HG03196 (cell line): ENCODE results near the gene SNX21.

Experiments used
- ATAC-seq: cut with Tn5 transposase; IDR thresholded peaks from one replicate; pipeline ENCODE4 v1.9.1; 2021; ENCODE audit not compliant: unreplicated experiment

The SNX21 gene

DNA sequence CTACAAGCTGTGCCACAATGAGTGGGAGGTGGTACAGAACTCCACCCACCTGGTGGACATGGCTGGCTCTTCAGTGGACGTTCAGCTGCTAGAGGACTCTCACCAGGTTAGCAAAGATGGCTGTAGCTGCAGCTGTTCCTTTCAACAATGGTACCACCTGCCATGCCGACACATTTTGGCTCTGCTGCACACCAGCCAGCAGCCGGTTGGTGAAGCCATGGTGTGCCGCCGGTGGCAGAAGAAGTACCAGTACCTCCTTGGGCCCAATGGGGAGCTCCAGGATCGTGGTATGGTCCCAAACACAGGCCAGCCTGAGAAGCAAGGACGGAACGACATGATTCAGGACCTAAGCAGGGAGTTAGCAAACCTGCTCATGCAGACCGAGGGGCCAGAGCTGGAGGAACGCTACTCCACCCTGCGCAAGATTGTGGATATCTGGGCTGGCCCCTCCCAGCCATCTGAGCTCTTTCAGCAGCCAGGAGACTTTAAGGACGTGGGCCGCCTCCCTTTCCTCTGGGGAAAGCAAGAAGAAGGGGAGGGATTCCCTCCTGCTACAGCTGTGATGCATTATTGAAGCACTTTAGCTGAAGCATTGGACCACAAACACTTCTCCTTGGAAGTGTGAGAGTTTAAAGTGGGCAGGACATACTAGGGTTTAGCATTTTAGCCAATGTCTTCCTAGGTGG, 44.6 kb downstream of the SNX21 start:
- ATAC-seq = no peak

DNA sequence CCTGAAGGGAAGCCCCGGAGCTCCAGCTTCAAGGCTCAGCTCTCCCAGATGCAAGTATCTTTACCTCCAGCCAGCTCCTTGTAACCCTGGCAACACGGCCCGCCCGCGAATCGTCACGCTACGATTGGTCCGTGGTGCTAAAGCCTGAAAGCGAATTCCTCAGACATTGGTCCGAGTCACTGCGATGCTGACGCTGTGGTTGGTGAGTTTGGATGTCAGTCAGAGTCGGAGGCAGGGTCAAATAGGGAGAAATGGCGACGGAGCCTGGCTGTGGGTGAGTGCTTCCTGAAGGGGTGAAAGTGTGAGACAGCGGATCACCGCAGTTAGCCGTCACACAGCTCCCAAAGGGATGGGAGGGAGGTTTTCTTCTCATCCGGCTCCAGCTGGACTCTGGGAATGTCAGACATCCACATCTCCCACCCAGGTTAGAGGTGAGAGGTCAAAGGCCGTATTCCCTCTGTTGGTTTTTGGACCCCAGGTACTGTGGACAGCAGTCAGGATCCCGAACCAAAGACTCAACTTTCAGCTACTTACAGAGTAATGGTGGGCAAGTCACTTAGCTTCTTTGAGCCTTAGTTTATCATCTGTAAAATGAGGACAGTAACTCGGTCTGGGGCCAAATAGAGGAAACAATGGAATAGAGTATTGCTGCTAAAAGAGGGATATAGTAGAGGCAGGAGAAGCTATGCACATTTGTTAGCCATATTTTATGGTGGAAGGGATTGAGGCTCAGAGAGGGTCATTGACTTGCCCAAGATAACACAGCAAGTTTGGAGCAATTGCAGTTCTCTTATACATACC, 47.6 kb downstream of the SNX21 start, which contains the start of gene ZSWIM1:
TSS of gene ZSWIM1 (plus strand) at position 240 of the 801 bp plus-strand sequence. CDS start 1,366 bp downstream, outside the sequence.
- peak; percentile 91 for ATAC-seq

DNA sequence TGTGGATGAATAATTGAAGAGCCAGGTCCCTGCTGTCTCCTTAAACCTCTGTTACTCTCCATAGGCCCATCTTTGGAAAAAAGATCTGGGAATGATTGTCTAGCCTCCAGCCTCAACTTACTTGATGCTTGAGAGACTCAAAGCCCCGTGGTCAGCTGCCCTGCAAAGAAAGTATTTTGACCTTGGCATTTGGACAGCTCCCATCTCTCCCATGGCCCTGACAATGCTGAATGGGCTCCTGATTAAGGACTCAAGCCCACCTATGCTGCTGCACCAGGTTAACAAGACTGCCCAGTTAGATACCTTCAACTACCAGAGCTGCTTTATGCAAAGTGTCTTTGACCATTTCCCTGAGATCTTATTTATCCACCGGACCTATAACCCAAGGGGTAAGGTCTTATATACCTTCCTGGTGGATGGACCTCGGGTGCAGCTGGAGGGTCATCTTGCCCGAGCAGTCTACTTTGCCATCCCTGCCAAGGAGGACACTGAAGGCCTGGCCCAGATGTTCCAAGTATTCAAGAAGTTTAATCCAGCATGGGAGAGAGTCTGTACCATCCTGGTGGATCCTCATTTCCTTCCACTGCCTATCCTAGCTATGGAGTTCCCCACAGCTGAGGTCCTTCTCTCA, 49.0 kb downstream of the SNX21 start:
- no peak for ATAC-seq

DNA sequence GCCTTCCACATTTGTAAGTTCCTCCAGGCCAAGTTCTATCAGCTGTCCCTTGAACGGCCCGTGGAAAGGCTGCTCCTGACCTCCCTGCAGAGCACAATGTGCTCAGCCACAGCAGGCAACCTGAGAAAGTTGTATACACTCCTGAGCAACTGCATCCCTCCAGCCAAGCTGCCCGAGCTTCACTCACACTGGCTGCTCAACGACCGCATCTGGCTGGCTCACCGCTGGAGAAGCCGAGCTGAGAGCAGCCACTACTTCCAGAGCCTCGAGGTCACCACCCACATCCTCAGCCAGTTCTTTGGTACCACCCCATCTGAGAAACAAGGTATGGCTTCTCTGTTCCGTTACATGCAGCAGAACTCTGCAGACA, 49.5 kb downstream of the SNX21 start:
- no peak for ATAC-seq

DNA sequence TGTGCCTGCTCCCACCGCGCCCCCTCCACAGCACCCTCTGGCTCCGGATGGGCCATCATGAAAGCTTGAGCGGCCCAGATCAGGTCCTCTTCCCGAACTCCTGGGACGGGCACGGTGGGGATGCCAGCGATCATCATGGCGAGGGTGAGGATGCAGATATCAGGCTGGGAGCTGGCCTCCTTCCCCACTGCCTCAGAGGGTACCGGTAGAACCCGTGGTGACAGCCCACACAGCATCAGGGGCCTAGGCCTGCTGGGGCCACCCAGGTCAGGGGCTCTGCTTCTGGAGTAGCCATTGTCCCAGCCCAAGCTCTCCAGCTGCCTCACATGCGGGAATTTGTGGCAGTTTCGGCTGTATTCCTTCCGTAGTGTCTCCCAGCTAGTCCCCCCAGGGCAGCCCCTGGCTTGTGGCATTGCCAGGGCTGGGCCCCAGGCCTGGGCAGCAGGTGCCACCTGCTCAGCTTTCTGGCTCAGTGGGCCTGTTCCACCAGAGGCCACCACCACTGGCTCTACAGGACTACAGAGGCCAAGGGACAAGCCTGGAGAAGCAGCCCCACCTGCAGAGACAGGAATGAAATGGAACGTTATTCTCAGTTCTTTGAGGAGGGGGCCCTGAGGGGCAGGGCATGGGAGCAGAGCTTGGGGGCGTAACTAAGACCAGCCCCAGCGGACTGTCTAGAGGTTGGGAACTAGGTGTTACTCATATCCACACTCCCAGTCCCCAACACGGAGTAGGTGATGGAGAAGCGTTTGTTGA, 53.2 kb downstream of the SNX21 start:
- no peak for ATAC-seq

DNA sequence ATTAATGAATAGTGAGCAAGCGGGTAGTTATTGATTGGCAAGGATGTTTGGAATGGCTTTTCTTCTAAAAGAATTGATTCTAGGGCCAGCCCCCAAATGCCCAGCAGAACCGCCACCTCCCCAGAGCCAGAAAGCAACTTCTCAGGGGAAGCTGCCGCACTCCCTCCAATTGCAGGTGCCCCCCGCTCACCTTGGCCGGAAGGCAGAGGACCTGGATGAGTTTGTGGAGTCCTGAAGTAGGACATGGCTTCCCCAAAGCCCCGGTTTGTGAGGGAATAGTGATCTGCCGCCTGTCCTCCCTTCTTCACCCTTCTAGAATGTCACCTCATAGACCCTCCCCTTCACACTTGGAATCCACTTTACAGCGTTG, 53.7 kb downstream of the SNX21 start, which contains the start of gene SPATA25:
TSS of gene SPATA25 (minus strand) at position 277 of the 370 bp plus-strand sequence. CDS start at position 245, 32 bp downstream.
- ATAC-seq = no peak

DNA sequence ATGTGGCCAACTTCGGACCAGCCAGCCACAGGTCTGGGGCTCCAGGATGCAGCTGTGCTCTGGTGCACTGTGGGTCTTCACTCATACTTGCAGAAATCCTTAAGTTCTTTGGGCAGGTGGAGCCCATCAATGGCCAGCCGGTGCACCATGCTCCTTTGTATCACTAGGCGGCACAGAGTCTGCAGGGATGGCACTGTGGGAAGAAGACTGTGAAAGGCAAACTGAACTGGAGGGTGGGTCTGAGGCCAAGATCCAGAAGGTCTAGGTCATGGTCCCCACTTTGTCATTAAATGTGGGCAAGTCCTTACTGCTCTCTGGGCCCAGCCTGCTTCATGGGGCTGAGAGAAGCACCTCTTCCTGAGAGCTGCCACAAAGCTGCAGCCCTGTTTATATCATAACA, 55.1 kb downstream of the SNX21 start:
- no peak for ATAC-seq

DNA sequence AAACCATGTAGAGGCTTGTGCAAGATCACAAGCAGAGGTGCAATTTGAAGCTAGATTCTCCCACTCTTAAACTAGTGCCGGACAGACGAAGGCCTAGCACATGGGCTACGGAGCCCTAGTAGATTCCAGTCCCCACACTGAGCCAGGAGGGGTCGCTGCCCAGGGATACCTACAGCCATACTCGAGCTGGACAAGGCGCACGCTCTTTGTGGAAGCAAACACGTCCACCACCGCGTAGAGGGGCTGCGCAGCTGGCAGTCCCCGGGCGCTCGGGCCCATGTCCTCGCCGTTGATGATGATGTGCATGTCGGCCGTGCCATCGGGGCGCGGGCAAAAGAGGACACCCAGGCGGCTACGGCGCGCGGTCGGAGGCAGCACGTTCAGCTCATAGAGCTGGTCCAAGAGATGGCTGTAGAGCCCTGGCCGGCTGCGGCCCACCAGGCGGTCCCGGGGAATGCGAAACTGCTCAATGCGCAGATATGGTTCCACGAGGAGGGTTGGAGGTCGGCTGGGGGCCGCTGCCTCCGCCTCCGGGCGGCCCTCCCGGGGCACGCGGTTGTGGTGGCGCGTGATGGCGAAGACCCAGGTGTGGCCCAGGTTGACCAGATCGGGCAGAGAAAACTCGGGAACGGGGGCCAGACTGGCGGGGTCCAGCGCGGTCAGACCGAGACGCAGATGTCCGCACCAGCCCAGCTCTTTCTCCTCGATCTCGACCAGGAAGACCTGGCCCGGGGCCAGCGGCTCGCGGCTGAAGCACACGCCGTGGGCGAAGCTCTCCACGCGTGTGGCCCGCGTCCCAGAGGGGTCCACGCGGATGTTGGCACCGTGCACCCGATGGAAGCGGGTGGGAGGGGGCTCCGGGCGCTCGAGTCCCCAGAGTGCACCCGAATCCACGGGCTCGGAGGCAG, 56.7 kb downstream of the SNX21 start:
- ATAC-seq = peak; percentile 31

DNA sequence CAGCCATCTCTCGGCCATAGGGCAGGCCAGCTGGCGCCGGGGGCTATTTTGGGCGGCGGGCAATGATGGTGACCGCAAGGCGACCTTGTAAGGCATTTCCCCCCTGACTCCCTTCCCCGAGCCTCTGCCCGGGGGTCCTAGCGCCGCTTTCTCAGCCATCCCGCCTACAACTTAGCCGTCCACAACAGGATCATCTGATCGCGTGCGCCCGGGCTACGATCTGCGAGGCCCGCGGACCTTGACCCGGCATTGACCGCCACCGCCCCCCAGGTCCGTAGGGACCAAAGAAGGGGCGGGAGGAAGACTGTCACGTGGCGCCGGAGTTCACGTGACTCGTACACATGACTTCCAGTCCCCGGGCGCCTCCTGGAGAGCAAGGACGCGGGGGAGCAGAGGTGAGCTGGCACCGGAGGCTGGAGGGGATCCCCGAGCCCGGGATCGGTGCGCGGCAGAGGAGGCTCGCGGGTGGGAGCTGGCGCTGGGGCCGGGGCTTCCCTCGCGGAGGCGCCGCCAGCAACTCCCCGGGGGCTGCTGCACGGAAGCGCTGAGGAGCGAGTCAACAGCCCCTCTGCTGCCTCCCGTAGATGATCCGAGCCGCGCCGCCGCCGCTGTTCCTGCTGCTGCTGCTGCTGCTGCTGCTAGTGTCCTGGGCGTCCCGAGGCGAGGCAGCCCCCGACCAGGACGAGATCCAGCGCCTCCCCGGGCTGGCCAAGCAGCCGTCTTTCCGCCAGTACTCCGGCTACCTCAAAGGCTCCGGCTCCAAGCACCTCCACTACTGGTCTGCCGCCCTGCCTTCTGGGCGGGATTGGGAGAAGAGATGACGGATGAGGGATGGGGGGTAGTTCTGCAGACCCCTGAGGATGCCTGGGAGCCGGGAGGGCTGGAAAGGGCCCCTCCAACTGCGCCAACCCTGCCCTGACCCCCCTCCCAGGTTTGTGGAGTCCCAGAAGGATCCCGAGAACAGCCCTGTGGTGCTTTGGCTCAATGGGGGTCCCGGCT, 57.7 kb downstream of the SNX21 start, which contains the start of the genes CTSA and NEURL2:
TSS of gene CTSA (plus strand) at position 351 of the 999 bp plus-strand sequence. CDS start at position 585, 234 bp downstream.
TSS of gene NEURL2 (minus strand) at position 224 of the 999 bp plus-strand sequence. CDS start at position 7, 217 bp downstream.
- ATAC-seq = peak; percentile 68

DNA sequence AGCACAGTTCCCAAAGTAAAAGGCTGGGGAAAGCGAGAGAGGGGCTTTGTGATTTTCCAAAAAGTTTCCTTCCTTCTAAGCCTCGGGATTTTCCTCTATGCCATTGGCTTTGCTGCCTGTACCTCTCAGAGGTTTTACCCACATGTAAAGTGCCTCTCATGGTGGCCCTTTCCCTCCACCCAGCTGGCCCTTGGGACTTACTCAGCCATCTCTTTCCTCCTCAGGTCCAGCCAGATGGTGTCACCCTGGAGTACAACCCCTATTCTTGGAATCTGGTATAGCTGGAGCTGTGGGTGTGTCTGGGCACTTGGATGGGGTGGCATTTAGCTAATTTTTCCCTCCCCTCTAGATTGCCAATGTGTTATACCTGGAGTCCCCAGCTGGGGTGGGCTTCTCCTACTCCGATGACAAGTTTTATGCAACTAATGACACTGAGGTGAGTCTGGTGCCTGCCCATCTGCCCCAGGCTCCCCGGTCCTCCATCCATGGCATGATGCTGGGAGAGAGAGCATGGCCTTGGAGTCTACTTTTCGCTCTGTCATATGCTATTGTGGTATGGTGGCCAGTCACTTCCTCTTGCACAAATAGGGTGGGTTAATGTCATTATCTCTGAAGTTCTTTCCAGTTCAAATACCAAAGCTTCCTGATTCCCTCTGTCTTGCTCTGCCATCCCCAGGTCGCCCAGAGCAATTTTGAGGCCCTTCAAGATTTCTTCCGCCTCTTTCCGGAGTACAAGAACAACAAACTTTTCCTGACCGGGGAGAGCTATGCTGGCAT, 58.6 kb downstream of the SNX21 start:
- no peak for ATAC-seq
